ENCODE measurements around the gene SLAMF7. TPM values are rescaled to one million over a fixed set of nuclear protein-coding genes. Genes with fewer than 3 reads are reported as not detected.

SLAMF7 gene
- polyA plus RNA-seq, 1 donor (not counting 4 experiments of a cell fraction or from before 2014, with no cell fraction given): 31.0 TPM

GRCh38 chr1:160707236-160708064 lies 31.6 kb upstream of the SLAMF7 start:
- Histone ChIP-seq H3K9ac (ENCODE audit: control insufficient read depth, extremely low read depth, insufficient read depth, low read length) (no peak overlapping the region), H3K36me3 (ENCODE audit: control insufficient read depth in 2 of 2, extremely low read depth in 1 of 2, insufficient read depth in 2 of 2, low read length in 2 of 2) (no peaks in the 10 kb centered on the region), H3K4me1 (ENCODE audit: control insufficient read depth, extremely low read depth, insufficient read depth, low read length) (no peaks in the 10 kb centered on the region), H3K9me3 (ENCODE audit: control insufficient read depth, low read depth, low read length) (no peaks in the 10 kb centered on the region), H2AFZ (ENCODE audit: control insufficient read depth, low read length) (no peak overlapping the region), H4K20me1 (ENCODE audit: control insufficient read depth, extremely low read depth, insufficient read depth, low read length) (no peaks in the 10 kb centered on the region), H3K27me3 (ENCODE audit: control insufficient read depth, extremely low read depth, insufficient read depth, low read length) (no peaks in the 10 kb centered on the region), H3K9me1 (ENCODE audit: control insufficient read depth, extremely low read depth, insufficient read depth, low read length) (no peaks in the 10 kb centered on the region), H3K4me3 (ENCODE audit: control insufficient read depth in 2 of 3, extremely low read depth in 1 of 3, insufficient read depth in 2 of 3, low read depth in 1 of 3, low read length in 3 of 3) (no peak overlapping the region), H3K27ac (ENCODE audit: control insufficient read depth, insufficient read depth, low read length) (no peak overlapping the region), H3K79me2 (ENCODE audit: control insufficient read depth, insufficient read depth, low read length) (no peaks in the 10 kb centered on the region), H3K4me2 (ENCODE audit: control insufficient read depth, extremely low read depth, insufficient read depth, low read depth, low read length) (no peak overlapping the region)
- dilution Hi-C loops (cut with MboI; ENCODE audit: extremely low pct_ligation_motif_present, low sequenced_read_pairs): no loop called here
- TF ChIP-seq EZH2 (IDR thresholded peaks at IDR 0.05; ENCODE audit: low read length) (no peak), CTCF (optimal IDR thresholded peaks at IDR 0.05 in 1 of 3, IDR thresholded peaks at IDR 0.05 in 1 of 3, conservative IDR thresholded peaks at IDR 0.05 in 1 of 3; ENCODE audit: extremely low read depth in 1 of 3, insufficient read depth in 2 of 3, low read length in 3 of 3) (no peak)
- no peak for FAIRE-seq
- DNase-seq (ENCODE audit: low read depth, low spot score): no peak

GRCh38 chr1:160708118-160708517 lies 30.9 kb upstream of the SLAMF7 start:
- Histone ChIP-seq H3K9me1 (ENCODE audit: control insufficient read depth, extremely low read depth, insufficient read depth, low read length) (no peaks in the 10 kb centered on the region), H3K4me1 (ENCODE audit: control insufficient read depth, extremely low read depth, insufficient read depth, low read length) (no peaks in the 10 kb centered on the region), H3K4me3 (ENCODE audit: control insufficient read depth in 2 of 3, extremely low read depth in 1 of 3, insufficient read depth in 2 of 3, low read depth in 1 of 3, low read length in 3 of 3) (no peak overlapping the region), H3K27me3 (ENCODE audit: control insufficient read depth, extremely low read depth, insufficient read depth, low read length) (no peaks in the 10 kb centered on the region), H3K9me3 (ENCODE audit: control insufficient read depth, low read depth, low read length) (no peaks in the 10 kb centered on the region), H4K20me1 (ENCODE audit: control insufficient read depth, extremely low read depth, insufficient read depth, low read length) (no peaks in the 10 kb centered on the region), H2AFZ (ENCODE audit: control insufficient read depth, low read length) (no peak overlapping the region), H3K79me2 (ENCODE audit: control insufficient read depth, insufficient read depth, low read length) (no peaks in the 10 kb centered on the region), H3K4me2 (ENCODE audit: control insufficient read depth, extremely low read depth, insufficient read depth, low read depth, low read length) (no peak overlapping the region), H3K27ac (ENCODE audit: control insufficient read depth, insufficient read depth, low read length) (no peak overlapping the region), H3K9ac (ENCODE audit: control insufficient read depth, extremely low read depth, insufficient read depth, low read length) (no peak overlapping the region), H3K36me3 (ENCODE audit: control insufficient read depth in 2 of 2, extremely low read depth in 1 of 2, insufficient read depth in 2 of 2, low read length in 2 of 2) (no peaks in the 10 kb centered on the region)
- dilution Hi-C loops (cut with MboI; ENCODE audit: extremely low pct_ligation_motif_present, low sequenced_read_pairs): no loop called here
- FAIRE-seq (no peak), DNase-seq (ENCODE audit: low read depth, low spot score) (no peak)
- TF ChIP-seq CTCF (optimal IDR thresholded peaks at IDR 0.05 in 1 of 3, IDR thresholded peaks at IDR 0.05 in 1 of 3, conservative IDR thresholded peaks at IDR 0.05 in 1 of 3; ENCODE audit: extremely low read depth in 1 of 3, insufficient read depth in 2 of 3, low read length in 3 of 3) (no peak), EZH2 (IDR thresholded peaks at IDR 0.05; ENCODE audit: low read length) (no peak)
